GM18868 (cell line): ENCODE results near the gene PDE4D.
A peak's percentile ranks its signal among the peaks of the same experiment; 100 is the strongest.

Source experiments
- ATAC-seq: cut with Tn5 transposase; IDR thresholded peaks from one replicate; pipeline ENCODE4 v1.9.1; 2021; ENCODE audit warnings: mild to moderate bottlenecking, moderate library complexity; ENCODE audit not compliant: unreplicated experiment

The PDE4D gene

GRCh38 chr5:59198365-59198764 lies 695.2 kb downstream of the PDE4D start:
- ATAC-seq: no peak

- no peak for ATAC-seq
Observed at GRCh38 chr5:59197911-59198310, 695.6 kb downstream of the PDE4D start.

GRCh38 chr5:59193616-59194319 lies 699.8 kb downstream of the PDE4D start:
- ATAC-seq: no peak

- ATAC-seq: no peak
Observed at GRCh38 chr5:59190746-59191145, 702.8 kb downstream of the PDE4D start.

GRCh38 chr5:59189472-59190244 lies 703.9 kb downstream of the PDE4D start:
- ATAC-seq: no peak

GRCh38 chr5:59188419-59189225 lies 704.9 kb downstream of the PDE4D start:
- peak; percentile 90 for ATAC-seq

GRCh38 chr5:59187857-59188256 lies 705.7 kb downstream of the PDE4D start:
- no peak for ATAC-seq

GRCh38 chr5:59186623-59187022 lies 706.9 kb downstream of the PDE4D start:
- no peak for ATAC-seq

GRCh38 chr5:59185757-59186385 lies 707.7 kb downstream of the PDE4D start:
- ATAC-seq: no peak

- no peak for ATAC-seq
Observed at GRCh38 chr5:59184769-59185168, 708.8 kb downstream of the PDE4D start.

GRCh38 chr5:59182760-59183159 lies 710.8 kb downstream of the PDE4D start:
- no peak for ATAC-seq

GRCh38 chr5:59180515-59180914 lies 713.0 kb downstream of the PDE4D start:
- peak; percentile 92 for ATAC-seq

GRCh38 chr5:59179704-59180103 lies 713.8 kb downstream of the PDE4D start:
- ATAC-seq: no peak

- no peak for ATAC-seq
Observed at GRCh38 chr5:59178482-59178881, 715.0 kb downstream of the PDE4D start.

GRCh38 chr5:59178071-59178470 lies 715.5 kb downstream of the PDE4D start:
- ATAC-seq: no peak

- no peak for ATAC-seq
Observed at GRCh38 chr5:59177644-59178043, 715.9 kb downstream of the PDE4D start.

GRCh38 chr5:59174248-59174844 lies 719.2 kb downstream of the PDE4D start:
- ATAC-seq: peak; percentile 62

- no peak for ATAC-seq
Observed at GRCh38 chr5:59173578-59173977, 719.9 kb downstream of the PDE4D start.

- ATAC-seq: no peak
Observed at GRCh38 chr5:59171131-59171530, 722.4 kb downstream of the PDE4D start.

GRCh38 chr5:59169768-59170150 lies 723.8 kb downstream of the PDE4D start:
- ATAC-seq: no peak
